GM19240 (cell line): ENCODE data around the gene FBXO44.
"Not testable (repeated sequence)": the region's sequence is repeated elsewhere in the genome, so short reads cannot be mapped to it uniquely, and the experiment has no call there.

Experiments
- DNase-seq: peaks from one replicate; pipeline ENCODE4 v3.0.0; 2011; ENCODE audit warnings: low spot score; ENCODE audit not compliant: insufficient read length

The FBXO44 gene, protein sequence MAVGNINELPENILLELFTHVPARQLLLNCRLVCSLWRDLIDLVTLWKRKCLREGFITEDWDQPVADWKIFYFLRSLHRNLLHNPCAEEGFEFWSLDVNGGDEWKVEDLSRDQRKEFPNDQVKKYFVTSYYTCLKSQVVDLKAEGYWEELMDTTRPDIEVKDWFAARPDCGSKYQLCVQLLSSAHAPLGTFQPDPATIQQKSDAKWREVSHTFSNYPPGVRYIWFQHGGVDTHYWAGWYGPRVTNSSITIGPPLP

DNA sequence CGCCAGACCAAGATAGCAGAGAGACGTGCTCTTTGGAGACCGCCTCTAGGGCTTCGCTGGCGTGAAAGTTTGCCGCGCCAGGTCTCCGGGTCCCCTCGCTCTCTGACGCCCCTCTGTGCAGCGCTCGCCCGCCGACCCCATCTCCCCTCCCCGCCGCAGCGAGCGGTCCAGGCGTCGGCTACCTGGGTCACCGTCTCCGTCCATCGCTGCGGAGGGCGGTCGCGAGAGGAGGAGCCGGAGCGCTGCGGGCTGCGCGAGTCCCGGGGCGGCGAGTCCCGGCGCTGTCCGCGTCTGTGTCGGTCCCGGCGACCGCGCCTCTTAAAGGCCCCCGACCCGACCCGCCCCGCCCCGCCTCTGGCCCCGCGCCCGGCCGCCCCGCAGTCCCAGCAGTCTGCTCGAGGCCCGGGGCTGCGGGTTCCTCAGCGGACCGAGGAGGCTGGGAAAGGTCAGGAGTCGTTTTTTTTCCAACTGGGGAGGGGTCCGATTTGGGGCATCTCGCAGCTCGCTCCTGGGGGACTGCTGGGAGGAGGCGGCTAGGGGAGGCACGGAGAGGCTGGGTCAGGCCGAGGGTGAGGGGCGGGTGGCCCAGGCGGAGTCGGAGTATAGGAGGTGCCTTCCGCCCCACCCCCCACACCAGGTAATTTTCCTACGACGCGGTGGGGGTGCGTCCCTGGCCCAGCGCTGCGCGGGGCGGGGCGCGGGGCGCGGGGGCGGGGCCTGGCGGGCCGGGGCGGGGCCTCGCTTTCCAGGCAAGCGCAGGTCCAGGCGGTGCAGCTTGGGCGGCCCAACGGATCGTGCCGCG is at the start of gene FBXO44, which contains the start of gene FBXO2:
FBXO44 (plus strand) TSS at position 741 of the 802 bp plus-strand sequence. CDS start 959 bp downstream, outside the sequence.
FBXO2 (minus strand) TSS at position 293 of the 802 bp plus-strand sequence; CDS start at position 204, 89 bp downstream.
- DNase-seq: peak; percentile 55

DNA sequence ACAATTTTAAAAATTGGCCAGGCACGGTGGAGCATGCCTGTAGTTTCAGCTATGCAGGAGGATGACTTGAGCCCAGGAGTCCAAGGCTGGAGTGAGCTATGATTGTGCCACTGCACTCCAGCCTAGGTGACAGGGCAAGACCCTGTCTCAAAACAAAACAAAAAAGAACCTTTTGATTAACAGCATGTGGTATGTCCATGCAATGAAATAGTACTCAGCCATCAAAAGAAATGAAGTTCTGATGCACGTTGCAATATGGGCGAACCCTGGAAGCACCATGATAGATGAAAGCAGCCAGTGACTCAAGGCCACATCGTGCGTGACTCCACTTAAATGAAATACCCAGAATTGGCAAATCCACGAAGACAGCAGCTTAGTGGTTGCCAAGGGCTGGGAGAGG is 47.9 kb upstream of the FBXO44 start:
- DNase-seq: no peak

DNA sequence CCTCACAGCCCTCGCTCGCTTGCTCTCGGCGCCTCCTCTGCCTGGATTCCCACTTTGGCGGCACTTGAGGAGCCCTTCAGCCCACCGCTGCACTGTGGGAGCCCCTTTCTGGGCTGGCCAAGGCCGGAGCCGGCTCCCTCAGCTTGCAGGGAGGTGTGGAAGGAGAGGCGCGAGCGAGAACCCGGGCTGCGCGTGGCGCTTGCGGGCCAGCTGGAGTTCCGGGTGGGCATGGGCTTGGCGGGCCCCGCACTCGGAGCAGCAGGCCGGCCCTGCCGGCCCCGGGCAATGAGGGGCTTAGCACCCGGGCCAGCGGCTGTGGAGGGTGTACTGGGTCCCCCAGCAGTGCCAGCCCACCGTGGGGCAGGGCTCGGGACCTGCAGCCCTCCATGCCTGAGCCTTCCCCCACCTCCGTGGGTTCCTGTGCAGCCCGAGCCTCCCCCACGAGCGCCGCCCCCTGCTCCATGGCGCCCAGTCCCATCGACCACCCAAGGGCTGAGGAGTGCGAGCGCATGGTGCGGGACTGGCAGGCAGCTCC is 46.0 kb upstream of the FBXO44 start:
- not testable (repeated sequence) for DNase-seq

DNA sequence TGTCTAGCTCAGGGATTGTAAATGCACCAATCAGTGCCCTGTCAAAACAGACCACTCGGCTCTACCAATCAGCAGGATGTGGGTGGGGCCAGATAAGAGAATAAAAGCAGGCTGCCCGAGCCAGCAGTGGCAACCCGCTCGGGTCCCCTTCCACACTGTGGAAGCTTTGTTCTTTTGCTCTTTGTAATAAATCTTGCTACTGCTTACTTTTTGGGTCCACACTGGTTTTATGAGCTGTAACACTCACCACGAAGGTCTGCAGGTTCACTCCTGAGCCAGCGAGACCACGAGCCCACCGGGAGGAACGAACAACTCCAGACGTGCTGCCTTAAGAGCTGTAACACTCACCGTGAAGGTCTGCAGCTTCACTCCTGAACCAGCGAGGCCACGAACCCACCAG is 45.3 kb upstream of the FBXO44 start:
- DNase-seq: not testable (repeated sequence)

DNA sequence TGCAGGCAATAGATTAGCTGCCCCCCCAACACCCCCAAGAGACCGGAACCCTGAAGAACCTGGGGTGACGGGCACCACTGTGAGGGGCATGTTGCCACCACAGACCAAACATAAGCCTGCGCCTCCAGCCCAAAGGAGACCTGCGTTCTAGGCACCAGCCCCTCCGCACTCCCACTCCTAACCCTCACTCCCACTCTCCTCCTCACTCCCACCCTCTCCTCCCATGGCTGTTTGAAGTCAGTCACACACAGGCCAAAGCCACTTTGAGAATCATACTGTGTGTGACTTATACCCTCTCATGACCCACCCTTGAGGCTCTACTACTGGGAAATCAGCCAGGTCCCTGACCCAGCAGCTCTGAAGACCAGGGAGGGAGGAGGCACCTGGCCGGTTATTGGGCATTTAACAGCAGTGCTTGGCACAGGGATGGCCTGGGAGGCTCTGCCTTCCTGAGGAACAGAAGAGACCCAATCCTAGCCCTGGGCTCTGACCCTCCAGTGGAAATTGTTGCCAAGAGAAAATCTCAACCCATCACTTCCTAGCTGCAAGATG is 44.0 kb upstream of the FBXO44 start:
- DNase-seq: no peak

DNA sequence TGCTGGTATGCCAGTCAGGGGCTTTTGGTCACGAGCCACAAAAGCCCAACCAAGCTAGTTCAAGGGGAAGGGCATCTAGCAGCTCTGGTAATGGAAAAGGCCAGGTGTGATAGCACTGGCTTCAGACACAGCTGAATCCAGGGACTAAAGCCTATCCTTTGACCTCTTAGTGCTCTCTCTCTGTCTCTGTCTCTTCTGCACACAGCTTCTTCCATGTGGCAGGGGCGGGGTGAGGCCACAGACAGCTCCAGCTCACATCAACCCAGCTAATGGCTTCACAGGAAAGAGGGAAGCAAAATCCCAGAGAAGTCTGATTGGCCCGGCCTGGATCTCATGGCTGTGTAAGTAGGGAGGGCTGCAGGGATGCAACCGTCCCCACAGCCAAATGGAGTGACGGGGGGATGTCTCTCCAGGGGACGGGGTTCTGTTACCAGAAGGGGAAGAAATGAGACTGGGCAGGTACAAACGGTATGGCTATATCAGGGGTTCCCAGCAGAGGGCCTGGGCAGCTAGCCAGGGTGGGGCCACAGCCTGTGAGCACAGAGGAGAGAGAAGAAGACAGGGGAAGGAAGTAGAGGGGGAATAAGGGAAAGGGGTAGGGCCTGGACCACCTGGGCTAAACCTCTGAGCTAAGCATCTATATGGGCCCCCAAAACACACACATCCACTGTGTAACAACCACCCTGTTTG is 42.9 kb upstream of the FBXO44 start:
- DNase-seq: no peak

DNA sequence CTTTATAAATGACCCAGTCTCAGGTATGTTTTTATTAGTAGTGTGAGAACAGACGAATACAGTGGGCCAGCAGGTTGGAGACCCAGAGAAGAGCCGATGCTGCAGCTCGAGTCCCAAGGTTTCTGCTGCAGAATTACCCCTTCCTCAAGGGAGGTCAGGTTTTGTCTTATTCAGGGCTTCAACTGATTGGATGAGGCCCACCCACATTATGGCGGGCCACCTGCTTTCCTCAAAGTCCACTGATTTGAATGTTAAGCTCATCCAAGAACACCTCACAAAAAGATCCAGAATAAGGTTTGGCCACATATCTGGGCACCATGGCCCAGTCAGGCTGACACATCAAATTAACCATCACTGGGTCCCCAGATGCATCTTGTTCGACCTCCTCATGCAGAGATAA is 41.3 kb upstream of the FBXO44 start:
- DNase-seq: no peak

DNA sequence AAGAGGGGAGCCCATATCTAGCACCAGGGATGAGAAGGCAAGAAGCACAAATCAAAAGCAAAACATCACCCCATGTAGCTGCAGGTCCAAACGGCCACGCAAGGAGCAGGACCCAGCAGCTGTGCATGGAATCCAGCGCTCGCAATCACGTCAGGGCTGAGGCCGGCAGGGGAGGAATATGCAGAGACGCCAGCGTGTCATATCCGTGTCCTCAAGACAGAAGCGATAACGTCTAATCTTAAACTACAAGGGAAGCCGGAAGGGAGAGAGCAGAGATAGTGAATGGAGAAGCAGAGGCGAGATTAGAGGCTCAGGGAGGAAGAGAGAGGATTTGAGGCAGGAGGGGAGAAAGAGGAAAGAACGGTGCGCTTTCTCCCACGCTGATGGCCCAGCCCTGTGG is 39.6 kb upstream of the FBXO44 start:
- no peak for DNase-seq

DNA sequence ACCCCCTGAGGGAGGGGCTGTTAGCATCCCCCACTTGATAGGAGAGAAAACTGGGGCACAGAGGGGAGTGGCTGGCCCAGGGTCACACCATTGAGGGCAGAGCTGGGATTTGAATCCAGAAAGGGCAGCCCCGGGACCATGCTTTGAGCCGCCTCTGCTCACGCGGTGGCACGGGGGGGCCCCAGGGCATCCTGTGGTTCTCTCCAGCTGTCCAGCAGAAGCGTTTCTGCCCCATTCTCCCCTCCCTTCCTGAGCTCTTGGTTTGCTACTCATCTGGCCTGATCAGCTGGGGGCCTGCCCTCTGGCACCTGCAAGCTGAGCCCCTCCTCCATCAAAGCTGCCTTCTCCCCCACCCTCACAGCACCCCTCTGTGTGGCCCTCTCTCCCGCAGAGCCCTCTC is 37.9 kb upstream of the FBXO44 start:
- no peak for DNase-seq

DNA sequence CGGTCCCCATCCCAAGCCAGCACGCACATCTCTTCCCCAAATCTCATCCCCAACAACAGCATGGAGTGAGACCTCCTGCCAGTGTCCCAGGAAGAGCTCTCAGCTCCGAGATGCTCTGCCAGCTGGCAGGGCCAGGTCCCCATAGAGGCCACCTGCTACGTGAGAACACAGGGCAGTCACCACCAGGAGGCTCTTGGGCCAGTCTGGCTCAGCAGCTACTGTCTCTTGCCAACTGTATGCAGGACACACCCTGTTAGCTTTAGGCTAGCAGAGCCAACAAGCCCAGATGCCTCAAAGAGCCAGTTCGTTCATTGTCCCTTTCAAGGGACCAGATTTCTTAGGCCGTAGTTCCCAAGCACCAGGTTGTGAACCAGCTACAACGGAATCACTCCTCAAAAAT is 37.4 kb upstream of the FBXO44 start:
- no peak for DNase-seq

DNA sequence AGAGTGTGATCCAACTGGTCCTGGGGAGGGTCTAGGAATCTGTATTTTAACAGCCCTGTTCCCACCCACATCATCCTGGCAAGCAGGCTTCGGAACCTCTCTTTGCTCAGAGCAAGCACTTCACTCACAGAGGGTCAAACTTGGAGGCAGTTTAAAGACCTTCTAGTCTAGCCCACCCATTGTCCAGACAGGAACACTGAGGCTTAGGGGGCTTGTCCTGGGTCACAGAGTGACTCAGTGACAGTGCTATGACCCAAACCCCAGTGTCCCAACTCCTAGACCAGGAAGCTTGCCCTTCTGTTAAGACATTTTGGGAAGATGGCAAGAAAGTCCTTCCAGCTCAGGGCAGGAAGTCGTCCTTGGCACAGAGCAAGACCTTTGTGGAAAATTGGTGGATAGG is 36.9 kb upstream of the FBXO44 start:
- no peak for DNase-seq

DNA sequence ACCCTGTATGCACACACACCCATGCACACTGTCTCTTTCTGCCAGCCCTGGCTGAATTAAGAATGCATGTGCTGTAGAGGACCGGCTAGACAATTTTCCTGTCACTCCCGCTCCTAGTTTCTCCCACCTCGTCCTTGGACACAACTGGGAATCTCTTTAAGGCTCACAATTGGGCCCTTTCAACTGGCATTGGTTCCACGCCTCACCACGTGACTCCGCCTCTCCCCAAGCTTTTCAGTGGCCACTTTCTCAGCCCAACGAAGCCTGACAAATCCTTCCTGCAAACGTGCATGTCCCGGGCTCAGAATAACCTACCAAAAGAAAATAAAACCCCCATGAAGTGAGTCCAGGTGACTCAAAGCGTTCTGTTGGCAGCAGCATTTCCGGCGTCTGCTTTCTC is 34.3 kb upstream of the FBXO44 start:
- no peak for DNase-seq

DNA sequence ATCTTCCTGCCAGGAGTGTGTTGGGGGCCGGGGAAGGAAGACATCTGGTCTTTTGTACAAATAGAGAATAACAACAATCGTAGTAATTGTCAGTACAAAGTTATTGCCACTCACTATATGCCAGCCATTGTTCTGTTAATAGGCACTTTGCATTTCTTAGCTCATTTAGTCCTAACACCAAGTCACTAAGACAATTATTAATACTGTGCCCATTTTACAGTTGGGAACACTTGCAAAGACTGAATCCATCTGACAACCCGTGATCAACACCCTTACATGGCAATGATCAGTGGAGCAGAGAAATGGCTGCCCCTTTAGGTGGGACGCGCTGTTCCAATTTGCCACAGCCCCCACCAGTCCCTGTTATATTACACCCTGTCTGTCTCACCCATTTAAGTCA is 33.8 kb upstream of the FBXO44 start:
- DNase-seq: no peak

DNA sequence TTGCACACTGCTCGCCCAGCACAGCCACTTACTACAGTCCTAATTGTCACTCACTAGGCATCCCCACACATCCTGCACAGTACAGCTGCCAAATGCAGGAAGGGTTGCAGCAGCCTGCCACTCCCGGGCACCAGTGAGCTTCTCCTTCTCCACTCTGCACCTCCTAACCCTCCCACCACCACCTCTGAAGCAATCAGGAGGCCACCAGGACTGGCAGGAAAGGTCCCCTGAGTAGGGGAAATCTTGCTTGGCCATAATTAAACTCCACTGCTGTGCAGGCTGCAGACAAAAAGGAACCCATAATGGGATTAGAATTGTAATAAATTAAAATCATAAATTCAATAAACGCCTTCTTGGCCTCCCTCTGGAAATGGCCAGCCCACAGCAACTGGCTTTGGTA is 32.3 kb upstream of the FBXO44 start:
- DNase-seq: no peak

DNA sequence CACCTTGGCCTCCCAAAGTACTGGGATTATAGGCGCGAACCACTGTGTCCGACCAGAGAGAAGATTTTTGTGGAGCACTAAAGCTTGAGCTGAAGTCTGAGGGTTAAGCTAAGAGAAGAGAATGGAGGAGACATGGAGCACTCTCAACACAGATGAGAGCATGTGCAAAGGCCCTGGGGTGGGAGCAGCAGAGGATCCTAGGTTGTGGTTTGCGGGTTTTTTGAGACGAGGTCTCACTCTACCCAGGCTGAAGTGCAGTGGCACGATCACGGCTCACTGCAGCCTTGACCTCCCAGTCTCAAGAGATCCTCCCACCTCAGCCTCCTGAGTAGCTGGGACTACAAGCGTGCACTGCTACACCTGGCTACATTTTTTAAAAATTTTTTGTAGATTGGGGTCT is 31.0 kb upstream of the FBXO44 start:
- DNase-seq: no peak

DNA sequence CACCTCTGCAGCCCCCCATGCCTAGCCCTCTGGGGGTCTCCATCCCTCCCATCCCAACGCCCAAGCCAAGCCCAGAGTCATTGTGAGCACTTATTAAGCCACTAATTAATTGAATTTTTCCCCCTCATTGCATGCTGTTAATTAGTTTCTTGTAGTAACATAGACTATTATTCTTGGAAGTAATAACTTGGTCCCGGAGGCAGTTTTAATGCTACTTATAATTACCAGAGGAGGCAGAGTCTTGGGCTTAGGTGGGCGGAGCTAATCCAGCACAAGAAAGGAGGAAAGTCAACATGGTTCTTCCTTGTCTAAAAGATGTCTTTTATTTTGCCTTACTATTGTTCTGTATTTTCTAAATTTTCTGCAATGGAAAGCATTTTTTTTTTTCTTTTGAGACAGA is 28.1 kb upstream of the FBXO44 start:
- no peak for DNase-seq

DNA sequence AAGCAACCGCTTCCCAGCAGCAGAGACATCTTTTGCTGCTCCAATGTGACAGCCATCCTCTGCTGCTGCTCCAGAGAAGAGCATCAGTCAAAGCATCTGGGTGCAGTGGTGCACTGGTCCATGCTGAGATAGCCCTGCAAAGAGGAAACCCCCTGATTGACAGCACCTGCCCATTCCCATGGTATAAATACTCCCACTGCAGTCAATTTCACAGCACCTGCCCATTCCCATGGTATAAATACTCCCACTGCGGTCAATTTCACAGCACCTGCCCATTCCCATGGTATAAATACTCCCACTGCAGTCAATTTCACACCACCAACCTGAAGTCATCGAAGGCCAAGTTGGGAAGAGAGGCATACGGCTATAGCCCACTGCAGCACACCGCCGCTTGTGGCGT is 25.9 kb upstream of the FBXO44 start:
- DNase-seq: no peak

DNA sequence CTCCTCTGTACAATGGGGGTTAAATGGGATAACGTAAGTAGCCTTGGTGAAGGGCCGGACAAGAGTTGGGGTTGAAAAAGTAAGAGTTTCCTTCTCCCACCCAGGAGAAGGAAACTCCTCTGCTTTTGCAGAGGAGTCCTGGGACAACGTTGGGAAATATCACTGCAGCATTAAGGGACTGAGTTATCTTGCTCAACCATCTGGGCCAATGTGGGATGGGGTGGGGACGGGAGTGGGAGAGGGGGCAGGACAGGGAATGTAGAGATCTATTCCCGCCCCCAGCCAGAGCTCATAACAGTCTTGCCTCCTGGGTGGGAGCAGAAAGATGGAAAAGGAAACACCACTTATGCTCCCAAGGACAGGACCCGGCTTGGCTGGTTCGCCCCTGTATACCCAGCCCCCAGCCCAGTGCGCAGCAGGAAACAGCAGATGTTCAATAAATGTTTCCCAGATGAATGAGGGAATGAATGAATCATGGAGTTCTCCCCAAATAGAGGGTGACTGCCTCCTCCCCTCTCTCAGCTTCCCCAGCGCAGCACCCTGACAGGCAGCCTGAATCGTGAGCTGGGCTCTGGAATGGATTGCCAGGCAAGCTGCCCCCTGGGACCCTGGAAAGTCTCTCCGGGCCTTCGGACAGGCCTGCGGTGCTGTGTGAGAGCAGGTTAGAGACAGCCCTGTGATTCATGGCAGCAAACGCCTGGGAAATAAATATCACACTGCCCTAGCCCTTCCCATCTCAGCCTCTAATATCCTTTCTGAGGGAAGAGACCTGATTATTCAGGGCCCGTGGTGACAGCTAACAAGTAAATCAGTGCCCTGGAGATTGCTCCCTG is 25.3 kb upstream of the FBXO44 start:
- DNase-seq: no peak

DNA sequence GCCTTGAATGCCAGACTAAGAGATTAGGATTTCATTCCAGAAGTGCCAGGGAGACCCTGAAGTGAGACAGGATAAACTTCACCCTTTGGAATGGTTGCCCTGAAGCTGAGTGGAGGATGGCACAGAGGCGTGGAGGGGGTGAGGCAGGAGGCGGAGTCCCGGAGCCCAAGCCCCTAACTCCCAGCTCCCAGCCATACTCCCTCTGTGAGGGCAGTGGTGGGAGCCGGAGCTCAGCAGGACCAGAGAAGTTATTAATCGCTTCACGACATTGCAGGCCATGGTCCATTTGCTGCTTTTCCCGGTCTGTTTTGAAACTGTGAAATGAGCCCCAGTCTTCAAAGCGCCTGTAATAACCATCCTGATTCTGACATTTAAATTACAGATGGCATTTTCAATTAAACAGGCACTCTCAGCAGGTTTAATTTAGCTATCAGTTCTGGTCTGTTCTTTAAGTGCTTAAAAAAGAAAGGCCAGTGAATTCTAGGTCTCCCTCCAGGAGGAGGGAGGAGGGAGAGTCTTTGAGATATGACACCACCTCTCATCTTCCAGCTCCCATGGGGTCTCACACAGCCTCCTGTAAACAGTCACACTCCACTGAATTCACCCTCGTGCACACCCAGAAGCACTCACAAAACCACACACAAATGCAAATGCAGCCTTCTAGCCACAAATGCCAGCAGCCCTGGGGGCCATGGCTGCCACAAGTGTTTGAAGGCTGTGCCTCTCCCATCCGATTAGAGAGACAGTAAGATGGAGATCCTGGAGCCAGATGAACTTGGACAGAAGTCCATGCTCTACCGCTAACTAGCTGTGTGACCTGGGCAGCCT is 20.1 kb upstream of the FBXO44 start:
- DNase-seq: no peak

DNA sequence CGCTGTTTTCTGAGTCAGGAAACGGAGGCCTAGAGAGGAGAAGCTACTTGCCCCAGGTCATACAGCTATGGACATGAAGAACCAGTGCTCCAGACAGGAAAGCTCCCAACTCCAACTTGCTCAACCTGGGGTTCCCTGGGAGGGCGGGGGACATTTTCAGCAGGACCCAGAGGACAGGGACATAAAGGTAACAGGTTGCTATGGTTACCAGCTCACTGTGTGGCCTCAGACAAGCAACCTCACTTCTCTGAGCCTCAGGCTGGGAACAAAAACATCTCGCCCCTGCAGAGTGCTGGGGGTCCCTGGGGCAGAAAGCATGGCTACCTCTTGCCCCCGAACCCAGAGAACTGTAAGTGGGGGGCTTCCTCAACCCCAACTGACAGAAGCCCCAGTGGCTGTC is 16.6 kb upstream of the FBXO44 start:
- no peak for DNase-seq
